AG04450 (cell line): ENCODE measurements around the gene SPDL1. TPM values are rescaled to one million over a fixed set of nuclear protein-coding genes. Genes with fewer than 3 reads are reported as not detected.

Experiments
- CTCF ChIA-PET: fragments of 300-600, 350-600 bp; formaldehyde crosslinking; extraction: SDS; loops from one replicate; lab custom pipeline; 2022; ENCODE audit warnings: antibody characterized with exemption, inconsistent platforms; lab: Charles Lee
- POLR2A ChIA-PET: fragments of 350-600 bp; formaldehyde crosslinking; extraction: SDS; loops from one replicate; lab custom pipeline; 2021; ENCODE audit warnings: antibody characterized with exemption, inconsistent platforms; lab: Yijun Ruan, JAX
- DNase-seq: peaks from one replicate; pipeline ENCODE4 v3.0.0-alpha.2; 2011; ENCODE audit warnings: low read depth, low spot score
- H3K27ac ChIP-seq: one replicate; pipeline ENCODE4 v1.5.1; 2012; ENCODE audit warnings: low read depth, low read length, control low read depth
- H3K27me3 ChIP-seq: one replicate; pipeline ENCODE4 v1.6.0; 2012; ENCODE audit warnings: low read length; ENCODE audit not compliant: control insufficient read depth, insufficient read depth
- H3K4me3 ChIP-seq: 2 replicates; pipeline ENCODE4 v1.5.1; 2011; ENCODE audit warnings: mild to moderate bottlenecking, low read depth, low read length, control low read depth
- H3K9me3 ChIP-seq: 2 replicates; pipeline ENCODE4 v1.5.1; 2012; ENCODE audit warnings: low read length; ENCODE audit not compliant: control insufficient read depth, insufficient read depth
- CTCF ChIP-seq: IDR thresholded peaks from 2 replicates; pipeline ENCODE4 v1.5.1; 2011; ENCODE audit warnings: low read depth, low read length, control low read depth, inconsistent platforms
- polyA plus RNA-seq: library from polyadenylated mRNA; depleted of rRNA; stranded (reverse); fragments of >200 nt; gene quantifications from 2 replicates; pipeline ENCODE4 v1.2.3, GENCODE V29; 2011

The SPDL1 gene
- polyA plus RNA-seq, 1 experiment = 22.7 TPM

GRCh38 chr5:169548315-169548714, 35.3 kb upstream of the SPDL1 start:
- no peak for DNase-seq
- ChIA-PET POLR2A (no interaction called here), CTCF (interaction anchor here (1.0 to 3.3 kb wide), 3 partner anchors 16 to 565 kb away, joined by 3 to 35 read pairs (median 4); no protein-coding TSS in a partner anchor)
- H3K4me3 ChIP-seq = no peak overlapping the region
- TF ChIP-seq CTCF = peak; percentile 35
- H3K9me3 ChIP-seq = no peaks in the 10 kb centered on the region
- no peak overlapping the region for H3K27ac ChIP-seq
- H3K27me3 ChIP-seq = no peaks in the 10 kb centered on the region

DNA sequence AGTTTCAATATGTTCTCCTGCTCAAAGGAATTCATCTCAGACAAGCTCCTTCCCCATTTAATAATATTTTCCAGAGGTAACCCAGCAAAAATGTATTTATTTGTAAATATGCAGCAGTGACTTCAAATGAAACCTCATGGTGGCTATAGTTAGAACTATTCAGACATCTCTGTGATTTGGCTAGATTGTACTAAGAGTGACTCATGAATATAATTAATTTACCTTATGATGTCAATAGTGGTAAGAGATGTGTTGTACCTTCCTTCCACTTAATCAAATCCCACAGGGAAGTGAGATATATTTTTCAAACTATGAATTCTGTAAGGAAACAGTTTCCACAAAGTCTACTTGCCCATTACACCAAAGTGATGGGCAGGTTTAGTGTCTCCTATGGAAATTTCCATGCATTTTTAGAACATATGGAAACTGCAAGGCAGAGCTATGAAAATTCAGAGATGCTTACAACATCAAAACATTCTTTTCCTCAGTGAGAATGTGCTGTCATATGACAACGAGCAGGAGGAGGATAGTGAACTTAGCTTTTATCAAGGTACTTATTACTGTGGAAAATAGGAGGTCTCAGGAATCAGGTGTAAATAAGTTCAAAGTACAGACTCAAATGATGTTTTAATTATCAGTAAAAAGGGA, 34.0 kb upstream of the SPDL1 start:
- no peak for DNase-seq
- no peaks in the 10 kb centered on the region for H3K9me3 ChIP-seq
- ChIA-PET POLR2A (no interaction called here), CTCF (interaction anchor here (0.9 to 3.3 kb wide), 4 partner anchors 17 to 603 kb away, joined by 3 to 35 read pairs (median 4); no protein-coding TSS in a partner anchor)
- TF ChIP-seq CTCF = no peak
- no peaks in the 10 kb centered on the region for H3K27me3 ChIP-seq
- no peak overlapping the region for H3K27ac ChIP-seq
- no peak overlapping the region for H3K4me3 ChIP-seq

DNA sequence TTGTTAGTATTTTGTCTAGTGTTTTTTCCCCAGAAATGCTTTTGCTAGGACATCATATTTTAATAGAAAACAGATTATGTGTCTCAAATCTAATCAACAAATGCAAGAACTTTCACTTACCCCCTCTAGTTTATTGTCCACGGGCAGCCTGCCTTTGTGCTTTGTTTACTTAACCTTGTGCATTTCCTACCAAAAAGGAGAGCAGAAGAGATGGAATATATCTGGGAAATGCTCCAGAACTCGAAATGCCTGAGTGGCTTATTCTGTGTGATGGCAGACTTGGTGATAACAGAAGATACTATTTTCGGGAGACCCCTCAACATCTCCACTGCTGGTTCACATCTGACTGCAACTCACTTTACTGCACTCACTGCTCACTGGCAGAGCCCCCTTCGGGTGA, 33.3 kb upstream of the SPDL1 start:
- Histone ChIP-seq H3K9me3 (no peaks in the 10 kb centered on the region), H3K27me3 (no peaks in the 10 kb centered on the region), H3K4me3 (no peak overlapping the region), H3K27ac (no peak overlapping the region)
- no peak for TF ChIP-seq CTCF
- no peak for DNase-seq
- ChIA-PET CTCF (no interaction called here), POLR2A (no interaction called here)

DNA sequence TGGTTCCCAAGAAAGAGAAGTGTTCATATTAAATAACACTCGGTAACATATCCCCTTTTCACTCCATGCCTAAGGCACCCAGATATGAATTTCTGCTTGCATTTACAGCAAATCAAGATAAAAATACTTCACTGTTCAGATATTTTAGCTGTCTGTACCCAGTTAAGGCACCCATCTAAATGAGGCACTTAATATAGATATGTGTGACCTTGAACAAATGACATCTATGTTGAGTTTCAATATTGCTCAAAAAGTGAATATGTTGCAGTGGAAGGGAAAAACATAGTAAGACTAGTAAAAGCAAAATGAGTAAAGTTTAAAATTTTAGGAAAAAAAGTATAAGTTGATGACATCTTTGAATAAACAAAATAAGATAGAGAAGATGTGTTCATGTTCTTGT, 32.4 kb upstream of the SPDL1 start:
- Histone ChIP-seq H3K27ac (no peak overlapping the region), H3K4me3 (no peak overlapping the region), H3K27me3 (no peaks in the 10 kb centered on the region), H3K9me3 (no peaks in the 10 kb centered on the region)
- ChIA-PET POLR2A (no interaction called here), CTCF (no interaction called here)
- TF ChIP-seq CTCF = no peak
- no peak for DNase-seq

- no peaks in the 10 kb centered on the region for H3K9me3 ChIP-seq
- no peak overlapping the region for H3K4me3 ChIP-seq
- POLR2A ChIA-PET = no interaction called here
- H3K27ac ChIP-seq = no peak overlapping the region
- no peak for TF ChIP-seq CTCF
- no peak for DNase-seq
- CTCF ChIA-PET = no interaction called here
- no peaks in the 10 kb centered on the region for H3K27me3 ChIP-seq
Measured at GRCh38 chr5:169551696-169552095, 31.9 kb upstream of the SPDL1 start.
